Measurements from ENCODE around the gene C1QB.

GRCh38 chr1:22619252-22619651, 33.8 kb upstream of the C1QB start:
- TF ChIP-seq CTCF (IDR thresholded peaks at IDR 0.05; ENCODE audit: insufficient read depth, low read length) (no peak), SPI1 (IDR thresholded peaks at IDR 0.05; ENCODE audit: borderline replicate concordance, low read depth) (peak; percentile 76), POLR2AphosphoS5 (IDR thresholded peaks at IDR 0.05; ENCODE audit: low read depth) (no peak), REST (IDR thresholded peaks at IDR 0.05; ENCODE audit: insufficient replicate concordance, low read depth) (no peak)

Data from HL-60 (cell line).